ENCODE measurements around the gene COPZ2.
"Not testable (repeated sequence)": the region's sequence is repeated elsewhere in the genome, so short reads cannot be mapped to it uniquely, and the experiment has no call there.

COPZ2 gene

GRCh38 chr17:47995241-47995935 is 42.2 kb downstream of the COPZ2 start:
- no peak for DNase-seq (ENCODE audit: low read depth, low spot score)
- no peak overlapping the region for H3K4me3 ChIP-seq (ENCODE audit: low read length)

DNA sequence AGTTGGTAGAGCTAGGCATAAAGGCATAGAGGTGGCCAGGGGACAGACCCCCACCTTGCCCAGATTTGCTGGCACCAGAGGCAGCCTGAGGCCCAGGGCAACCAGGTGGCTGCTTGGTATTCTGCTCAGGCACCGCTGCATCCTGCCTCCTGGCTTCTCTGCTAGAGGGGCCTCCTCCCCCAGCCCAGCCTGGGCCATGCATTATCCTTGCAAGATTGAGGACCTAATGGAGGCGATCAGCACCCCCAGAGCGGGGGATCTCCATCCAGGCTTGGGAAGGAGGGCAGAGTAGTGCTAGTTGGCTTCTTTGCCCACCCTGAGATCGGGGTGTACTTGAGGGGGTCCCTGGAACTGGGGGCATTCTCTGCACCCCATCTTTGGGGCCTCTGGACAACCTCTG is 42.9 kb downstream of the COPZ2 start:
- no peak overlapping the region for H3K4me3 ChIP-seq (ENCODE audit: low read length)
- no peak for DNase-seq (ENCODE audit: low read depth, low spot score)

GRCh38 chr17:47993964-47994363 is 43.6 kb downstream of the COPZ2 start:
- H3K4me3 ChIP-seq (ENCODE audit: low read length) = no peak overlapping the region
- no peak for DNase-seq (ENCODE audit: low read depth, low spot score)

DNA sequence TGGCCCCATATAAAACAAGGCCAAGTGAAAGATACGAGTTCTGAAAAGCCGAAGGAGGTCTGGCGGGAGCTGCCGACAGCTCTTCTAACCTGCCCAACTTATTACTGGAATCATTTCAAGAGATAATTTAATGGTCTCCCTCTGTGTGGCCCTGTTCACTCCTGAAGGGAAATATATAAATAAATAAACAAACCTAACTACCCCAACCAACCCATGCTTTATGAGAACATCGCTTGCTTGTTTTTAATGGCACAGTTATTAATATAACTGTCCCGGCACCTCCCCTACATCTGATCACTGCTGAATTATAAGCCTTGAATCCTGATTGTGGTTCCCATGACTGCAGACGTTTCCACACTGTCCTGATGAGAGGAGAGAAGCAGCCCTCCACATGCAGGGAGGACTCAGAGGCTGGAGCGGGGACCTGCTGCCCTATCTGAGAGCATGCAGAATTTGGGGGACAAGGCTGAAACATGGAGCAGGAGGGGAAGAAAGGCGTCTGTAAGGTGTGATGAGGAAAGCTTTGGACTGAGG is 44.5 kb downstream of the COPZ2 start:
- no peak for DNase-seq (ENCODE audit: low read depth, low spot score)

DNA sequence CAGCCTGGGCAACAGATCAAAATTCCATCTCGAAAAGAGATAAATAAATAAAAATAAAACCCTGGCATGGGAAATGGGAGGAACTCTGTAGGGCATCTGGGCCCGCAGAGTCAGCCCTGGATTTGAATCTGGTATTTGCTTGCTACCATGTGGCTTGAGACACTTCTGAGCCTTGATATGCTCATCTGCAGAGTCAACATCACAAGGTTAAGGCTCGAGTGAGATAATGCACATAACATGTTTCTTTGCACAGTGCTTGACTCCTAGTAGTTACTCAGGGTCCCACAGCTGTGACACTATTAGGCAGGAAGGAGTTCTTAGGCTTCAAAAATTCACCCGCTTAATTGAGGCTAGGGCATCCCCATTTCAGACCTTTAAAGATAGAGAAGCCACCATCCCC is 45.4 kb downstream of the COPZ2 start:
- no peak overlapping the region for H3K4me3 ChIP-seq (ENCODE audit: low read length)
- no peak for DNase-seq (ENCODE audit: low read depth, low spot score)

More for the DNA sequence above, 44.5 kb downstream of the COPZ2 start:
- H3K4me3 ChIP-seq (ENCODE audit: low read length) = no peak overlapping the region

GRCh38 chr17:47990962-47991731 is 46.5 kb downstream of the COPZ2 start:
- DNase-seq (ENCODE audit: low read depth, low spot score) = peak; percentile 63
- no peak overlapping the region for H3K4me3 ChIP-seq (ENCODE audit: low read length)

- DNase-seq (ENCODE audit: low read depth, low spot score) = peak; percentile 83
- H3K4me3 ChIP-seq (ENCODE audit: low read length) = no peak overlapping the region
These were observed 47.9 kb downstream of the COPZ2 start for GRCh38 chr17:47989700-47990099.

DNA sequence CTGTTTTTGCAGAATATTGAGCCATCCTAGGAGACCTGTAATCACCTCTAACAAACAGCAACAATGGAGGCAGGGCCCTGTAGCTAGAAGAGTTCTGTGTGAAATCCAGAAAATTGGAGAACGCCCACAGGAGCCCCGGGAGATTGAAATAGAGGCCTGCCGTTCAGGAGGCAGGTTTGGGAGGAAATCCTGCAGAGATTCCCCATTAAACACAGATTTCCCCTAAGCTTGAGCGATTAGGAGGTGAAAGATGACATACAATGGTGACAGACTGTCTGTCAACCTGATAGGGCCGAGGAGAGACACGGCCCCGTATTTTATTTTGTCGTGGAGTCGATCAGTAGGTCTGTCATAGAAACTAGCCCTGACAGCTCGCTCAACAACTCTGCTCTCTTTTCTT is 48.4 kb downstream of the COPZ2 start:
- DNase-seq (ENCODE audit: low read depth, low spot score) = no peak
- H3K4me3 ChIP-seq (ENCODE audit: low read length) = no peak overlapping the region

DNA sequence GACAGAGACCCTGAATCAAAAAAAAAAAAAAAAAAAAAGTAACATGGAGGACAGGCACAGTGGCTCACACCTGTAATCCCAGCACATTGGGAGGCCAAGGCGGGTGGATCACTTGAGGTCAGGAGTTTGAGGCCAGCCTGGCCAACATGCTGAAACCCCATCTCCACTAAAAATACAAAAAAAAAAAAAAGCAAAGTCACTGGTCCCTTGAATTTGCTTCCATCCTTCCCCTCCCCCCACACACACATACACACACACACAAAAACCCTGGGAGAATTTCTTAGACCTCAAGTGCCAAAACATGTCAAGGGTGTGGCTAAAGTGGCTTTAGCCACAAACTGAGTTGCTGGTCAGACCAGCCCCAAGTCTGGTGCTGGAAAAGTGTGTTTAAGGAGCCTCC is 49.2 kb downstream of the COPZ2 start:
- DNase-seq (ENCODE audit: low read depth, low spot score); H3K4me3 ChIP-seq (ENCODE audit: low read length): not testable (repeated sequence)

GRCh38 chr17:47987240-47987835 is 50.3 kb downstream of the COPZ2 start:
- no peak for DNase-seq (ENCODE audit: low read depth, low spot score)
- H3K4me3 ChIP-seq (ENCODE audit: low read length) = no peak overlapping the region

DNA sequence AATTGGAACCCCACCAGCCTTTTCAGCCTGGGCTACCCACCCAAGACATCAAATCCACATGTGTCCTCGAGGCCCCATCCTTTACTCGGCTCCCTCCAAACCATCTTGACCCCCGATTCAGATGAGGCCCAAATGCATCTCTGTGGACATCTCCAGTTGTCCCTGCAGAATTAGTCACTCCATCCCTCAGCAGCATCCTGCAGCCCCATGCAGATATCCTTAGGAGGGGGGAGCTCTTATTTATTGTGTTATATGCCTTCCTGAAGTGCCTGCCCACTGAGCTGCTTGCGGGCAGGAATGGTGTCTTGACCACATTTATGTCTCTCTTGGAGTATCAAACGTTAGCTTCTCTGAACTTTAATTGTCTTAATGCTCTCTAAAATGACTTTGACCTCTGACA is 51.1 kb downstream of the COPZ2 start:
- no peak overlapping the region for H3K4me3 ChIP-seq (ENCODE audit: low read length)
- DNase-seq (ENCODE audit: low read depth, low spot score) = no peak

GRCh38 chr17:47983492-47984223 is 53.9 kb downstream of the COPZ2 start:
- no peak overlapping the region for H3K4me3 ChIP-seq (ENCODE audit: low read length)
- DNase-seq (ENCODE audit: low read depth, low spot score) = no peak

DNA sequence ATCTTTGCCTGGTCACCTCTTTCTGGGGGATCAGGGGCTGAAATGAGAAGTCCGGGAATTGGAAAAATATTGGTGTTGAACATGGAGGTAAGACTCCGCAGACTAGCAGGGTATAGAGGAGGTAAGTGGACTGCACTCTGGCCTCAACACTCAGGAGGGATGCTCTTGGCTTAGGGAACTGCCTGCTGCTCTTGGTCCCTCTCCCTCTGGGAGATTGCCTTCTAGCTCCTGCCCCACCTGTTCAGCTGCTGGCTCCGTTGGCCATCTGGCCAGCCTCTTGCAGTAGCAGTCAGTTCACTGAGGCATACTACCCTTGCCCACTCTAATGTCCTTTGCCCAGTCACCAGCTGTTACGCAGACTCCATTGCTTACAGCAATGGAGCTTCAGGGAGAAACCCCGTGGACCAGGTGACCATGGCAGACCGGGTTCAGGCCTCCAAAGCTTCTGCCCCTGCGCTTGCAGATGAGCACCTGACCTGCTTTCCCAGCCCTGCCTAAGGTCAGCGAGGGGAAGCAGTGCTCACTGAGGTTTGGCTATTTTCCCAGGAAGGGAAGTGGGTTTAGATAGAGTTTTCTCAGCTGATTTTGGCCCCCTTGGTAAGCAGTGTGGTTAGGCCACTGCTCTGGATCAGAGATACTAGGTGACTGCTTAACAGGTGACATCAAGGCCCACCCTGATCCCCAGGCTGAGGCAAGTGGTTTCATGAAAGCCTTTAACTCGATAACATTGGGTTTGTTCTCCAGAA is 54.8 kb downstream of the COPZ2 start:
- no peak overlapping the region for H3K4me3 ChIP-seq (ENCODE audit: low read length)
- no peak for DNase-seq (ENCODE audit: low read depth, low spot score)

DNA sequence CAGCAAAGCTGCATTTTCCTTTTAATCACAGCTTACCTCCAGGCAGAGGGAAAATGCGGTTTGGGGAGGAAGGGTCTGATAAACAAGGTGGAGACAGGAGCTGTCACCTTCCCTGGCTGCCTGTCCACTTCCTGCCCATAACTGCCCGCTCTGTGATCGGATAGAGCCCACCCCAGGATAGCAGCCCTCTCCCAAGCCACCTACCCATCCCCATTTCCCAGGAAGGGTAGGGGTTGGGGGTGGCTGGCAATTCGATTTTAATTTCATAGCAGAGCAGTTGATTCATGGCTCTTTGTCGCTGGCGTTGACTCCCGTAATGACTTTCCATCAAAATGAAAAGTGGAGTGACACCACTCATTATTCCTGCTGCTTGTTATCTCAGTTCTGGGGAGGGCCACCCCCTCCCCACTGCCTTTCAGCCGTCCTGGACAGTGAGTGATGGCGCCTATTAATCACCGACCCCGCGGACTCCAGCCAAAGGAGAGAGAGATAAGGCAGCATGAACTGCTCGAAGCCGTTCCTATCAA is 55.4 kb downstream of the COPZ2 start:
- no peak overlapping the region for H3K4me3 ChIP-seq (ENCODE audit: low read length)
- no peak for DNase-seq (ENCODE audit: low read depth, low spot score)

DNA sequence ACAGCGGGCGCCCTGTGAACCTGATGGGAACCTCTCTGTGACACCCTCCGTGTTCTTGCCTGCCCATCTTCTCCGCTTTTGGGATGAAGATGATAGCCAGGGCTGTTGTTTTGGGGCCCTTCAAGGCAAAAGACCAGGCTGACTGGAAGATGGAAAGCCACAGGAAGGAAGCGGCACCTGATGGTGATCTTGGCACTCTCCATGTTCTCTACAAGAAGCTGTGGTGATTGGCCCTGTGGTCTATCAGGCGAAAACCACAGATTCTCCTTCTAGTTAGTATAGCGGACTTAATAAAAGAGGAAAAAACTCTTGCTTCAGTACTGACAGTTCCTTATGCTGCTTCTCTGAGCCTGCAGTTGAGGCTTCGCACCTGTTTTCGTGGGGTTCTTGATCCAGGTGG is 56.1 kb downstream of the COPZ2 start:
- peak overlapping the region; percentile 7; the same call in 1 of the 2 replicates for H3K4me3 ChIP-seq (ENCODE audit: low read length)
- DNase-seq (ENCODE audit: low read depth, low spot score) = peak; percentile 83

DNA sequence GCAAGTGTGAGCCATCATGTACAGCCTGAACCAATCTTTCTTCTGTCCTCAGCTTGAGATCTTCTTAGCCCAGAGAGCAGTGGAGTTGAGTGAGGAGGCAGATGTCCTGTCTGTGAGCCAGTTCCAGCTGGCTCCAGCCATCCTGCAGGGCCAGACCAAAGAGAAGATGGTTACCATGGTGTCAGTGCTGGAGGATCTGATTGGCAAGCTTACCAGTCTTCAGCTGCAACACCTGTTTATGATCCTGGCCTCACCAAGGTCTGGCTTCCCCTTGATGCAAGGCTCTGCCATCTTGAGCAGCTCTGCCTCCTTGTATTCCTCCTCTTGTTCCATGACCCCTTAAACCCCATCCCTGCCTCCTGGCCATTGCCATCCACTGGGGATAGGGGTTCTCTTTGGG is 57.1 kb downstream of the COPZ2 start:
- no peak overlapping the region for H3K4me3 ChIP-seq (ENCODE audit: low read length)
- DNase-seq (ENCODE audit: low read depth, low spot score) = no peak

DNA sequence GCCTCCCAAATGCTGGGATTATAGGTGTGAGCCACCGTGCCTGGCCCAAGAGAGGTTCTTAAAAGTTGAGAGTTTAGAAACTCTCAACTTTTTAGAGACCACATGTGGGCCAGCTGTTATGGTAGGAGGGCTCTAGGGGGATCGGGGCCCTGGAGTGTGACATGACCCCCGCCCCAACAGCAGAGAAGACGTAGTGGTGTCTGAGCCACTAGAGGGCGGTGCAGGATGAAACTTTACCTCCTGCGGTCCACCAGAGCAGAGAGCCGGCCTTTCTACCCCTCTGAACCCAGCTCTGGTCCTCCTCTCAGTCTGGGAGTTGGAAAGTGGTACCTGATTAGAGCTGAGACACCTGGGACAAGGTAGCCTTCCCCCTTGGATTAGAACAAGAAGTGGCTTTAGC is 59.3 kb downstream of the COPZ2 start:
- no peak overlapping the region for H3K4me3 ChIP-seq (ENCODE audit: low read length)
- DNase-seq (ENCODE audit: low read depth, low spot score) = no peak
